Measurements from ENCODE around the gene IL1RAPL1. TPM values are rescaled to one million over a fixed set of nuclear protein-coding genes. Genes with fewer than 3 reads are reported as not detected.
"Not testable (repeated sequence)": the region's sequence is repeated elsewhere in the genome, so short reads cannot be mapped to it uniquely, and the experiment has no call there.

The IL1RAPL1 gene
- total RNA-seq, 4 donors from 2014 or later = 0.78 TPM; not detected in 3

- Histone ChIP-seq H3K9me3 (no peaks in the 10 kb centered on the region), H3K27ac (no peak overlapping the region), H3K36me3 (no peaks in the 10 kb centered on the region), H3K4me1 (no peaks in the 10 kb centered on the region), H3K4me3 (replicated peaks in 1 of 3) (no peak overlapping the region), H3K27me3 (no peaks in the 10 kb centered on the region)
- intact Hi-C loops (cut with DNase I) = no loop called here
- 77% methylated on average over 3 of the region's 3 CpGs for WGBS, 2 donors
- DNase-seq = no peak
- TF ChIP-seq POLR2A (IDR thresholded peaks at IDR 0.05) = no peak
- TF ChIP-seq, protein P1, sequence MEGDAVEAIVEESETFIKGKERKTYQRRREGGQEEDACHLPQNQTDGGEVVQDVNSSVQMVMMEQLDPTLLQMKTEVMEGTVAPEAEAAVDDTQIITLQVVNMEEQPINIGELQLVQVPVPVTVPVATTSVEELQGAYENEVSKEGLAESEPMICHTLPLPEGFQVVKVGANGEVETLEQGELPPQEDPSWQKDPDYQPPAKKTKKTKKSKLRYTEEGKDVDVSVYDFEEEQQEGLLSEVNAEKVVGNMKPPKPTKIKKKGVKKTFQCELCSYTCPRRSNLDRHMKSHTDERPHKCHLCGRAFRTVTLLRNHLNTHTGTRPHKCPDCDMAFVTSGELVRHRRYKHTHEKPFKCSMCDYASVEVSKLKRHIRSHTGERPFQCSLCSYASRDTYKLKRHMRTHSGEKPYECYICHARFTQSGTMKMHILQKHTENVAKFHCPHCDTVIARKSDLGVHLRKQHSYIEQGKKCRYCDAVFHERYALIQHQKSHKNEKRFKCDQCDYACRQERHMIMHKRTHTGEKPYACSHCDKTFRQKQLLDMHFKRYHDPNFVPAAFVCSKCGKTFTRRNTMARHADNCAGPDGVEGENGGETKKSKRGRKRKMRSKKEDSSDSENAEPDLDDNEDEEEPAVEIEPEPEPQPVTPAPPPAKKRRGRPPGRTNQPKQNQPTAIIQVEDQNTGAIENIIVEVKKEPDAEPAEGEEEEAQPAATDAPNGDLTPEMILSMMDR (IDR thresholded peaks at IDR 0.05) = no peak
These were observed 728.7 kb downstream of the IL1RAPL1 start for GRCh38 chrX:29315931-29316330.

DNA sequence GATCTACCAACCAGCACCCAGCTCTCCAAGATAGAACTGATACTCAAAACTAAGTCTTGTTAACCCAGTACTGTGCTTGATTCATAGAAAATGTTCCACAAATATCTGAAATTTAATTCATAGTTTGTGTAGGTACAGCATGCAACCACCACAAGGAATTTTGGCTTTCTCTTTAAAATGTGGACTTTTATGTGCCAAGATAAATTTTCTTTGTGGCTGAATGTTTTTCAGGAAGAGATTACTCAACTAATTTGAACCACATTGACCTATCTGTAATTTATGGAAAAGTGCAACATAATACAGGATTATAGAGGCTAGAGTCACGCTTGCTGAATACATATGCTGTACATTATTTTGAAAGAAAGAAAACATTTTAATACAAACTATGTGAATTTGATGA lies 730.8 kb downstream of the IL1RAPL1 start:
- WGBS, 2 donors = 77 to 86% methylated on average over 1 of the region's 1 CpG
- Histone ChIP-seq H3K4me1 (no peaks in the 10 kb centered on the region), H3K9me3 (no peaks in the 10 kb centered on the region), H3K27me3 (no peaks in the 10 kb centered on the region), H3K27ac (no peak overlapping the region), H3K36me3 (no peaks in the 10 kb centered on the region), H3K4me3 (replicated peaks in 1 of 3) (no peak overlapping the region)
- no peak for TF ChIP-seq POLR2A (IDR thresholded peaks at IDR 0.05)
- TF ChIP-seq, protein P1 (IDR thresholded peaks at IDR 0.05) = no peak
- DNase-seq = no peak
- intact Hi-C loops (cut with DNase I) = no loop called here

DNA sequence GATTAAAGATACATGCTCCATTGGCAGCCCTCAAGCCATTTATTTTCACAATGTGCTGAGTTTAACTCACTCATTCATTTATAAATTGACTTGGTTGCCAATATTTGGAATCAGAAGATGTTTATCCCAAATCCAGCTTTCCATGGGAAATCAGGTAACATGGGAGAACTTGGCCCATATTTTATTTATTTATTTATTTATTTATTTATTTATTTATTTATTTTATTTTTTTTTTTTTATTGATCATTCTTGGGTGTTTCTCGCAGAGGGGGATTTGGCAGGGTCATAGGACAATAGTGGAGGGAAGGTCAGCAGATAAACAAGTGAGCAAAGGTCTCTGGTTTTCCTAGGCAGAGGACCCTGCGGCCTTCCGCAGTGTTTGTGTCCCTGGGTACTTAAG lies 745.2 kb downstream of the IL1RAPL1 start:
- H3K27me3 ChIP-seq; H3K9me3 ChIP-seq; H3K4me3 ChIP-seq (replicated peaks in 1 of 3); intact Hi-C loops (cut with DNase I); H3K36me3 ChIP-seq; H3K27ac ChIP-seq; H3K4me1 ChIP-seq; DNase-seq: not testable (repeated sequence)
- WGBS, 2 donors = 97 to 100% methylated on average over 2 to 3 of the region's 3 CpGs

DNA sequence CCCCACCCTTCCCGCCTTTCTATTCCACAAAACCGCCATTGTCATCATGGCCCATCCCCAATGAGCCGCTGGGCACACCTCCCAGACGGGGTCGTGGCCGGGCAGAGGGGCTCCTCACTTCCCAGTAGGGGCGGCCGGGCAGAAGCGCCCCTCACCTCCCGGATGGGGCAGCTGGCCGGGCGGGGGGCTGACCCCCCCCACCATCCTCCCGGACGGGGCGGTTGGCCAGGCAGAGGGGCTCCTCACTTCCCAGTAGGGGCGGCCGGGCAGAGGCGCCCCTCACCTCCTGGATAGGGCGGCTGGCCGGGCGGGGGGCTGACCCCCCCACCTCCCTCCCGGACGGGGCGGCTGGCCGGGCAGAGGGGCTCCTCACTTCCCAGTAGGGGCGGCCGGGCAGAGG lies 745.8 kb downstream of the IL1RAPL1 start:
- intact Hi-C loops (cut with DNase I); H3K27ac ChIP-seq; H3K4me1 ChIP-seq; H3K9me3 ChIP-seq; H3K36me3 ChIP-seq; H3K4me3 ChIP-seq (replicated peaks in 1 of 3); H3K27me3 ChIP-seq; DNase-seq: not testable (repeated sequence)
- WGBS, 2 donors = no CpG with 5 or more reads among the region's 27 CpGs

GRCh38 chrX:29348288-29348687 lies 761.0 kb downstream of the IL1RAPL1 start:
- Histone ChIP-seq H3K9me3 (no peaks in the 10 kb centered on the region), H3K4me1 (no peaks in the 10 kb centered on the region), H3K36me3 (no peaks in the 10 kb centered on the region), H3K27ac (no peak overlapping the region), H3K4me3 (replicated peaks in 1 of 3) (no peak overlapping the region), H3K27me3 (no peaks in the 10 kb centered on the region)
- intact Hi-C loops (cut with DNase I) = no loop called here
- no peak for DNase-seq
- TF ChIP-seq POLR2A (IDR thresholded peaks at IDR 0.05) = no peak
- TF ChIP-seq, protein P1 (IDR thresholded peaks at IDR 0.05) = no peak

GRCh38 chrX:29359276-29359675 lies 772.0 kb downstream of the IL1RAPL1 start:
- intact Hi-C loops (cut with DNase I) = no loop called here

DNA sequence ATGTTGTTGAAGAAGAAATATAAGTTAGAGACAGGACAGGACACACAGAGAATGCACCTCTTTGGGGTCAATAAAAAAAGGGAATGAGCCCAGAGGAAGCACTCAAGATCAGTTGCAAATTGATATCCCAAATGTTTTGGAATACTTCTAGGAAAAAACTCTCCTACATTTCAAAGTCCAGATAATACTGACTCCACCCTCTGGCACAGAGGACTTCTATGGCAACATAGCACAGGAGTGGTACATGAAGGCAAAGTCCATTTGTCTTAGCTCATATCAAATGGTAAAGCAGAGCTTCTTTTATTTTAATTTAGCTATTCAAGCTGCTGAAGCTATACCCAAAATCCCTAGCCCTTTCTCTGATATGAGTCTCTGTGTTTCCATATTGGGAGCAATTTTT lies 787.5 kb downstream of the IL1RAPL1 start:
- intact Hi-C loops (cut with DNase I); H3K36me3 ChIP-seq; H3K4me1 ChIP-seq; DNase-seq; H3K27me3 ChIP-seq; H3K27ac ChIP-seq; H3K4me3 ChIP-seq (replicated peaks in 1 of 3); H3K9me3 ChIP-seq: not testable (repeated sequence)

More at GRCh38 chrX:29359276-29359675, 772.0 kb downstream of the IL1RAPL1 start:
- Histone ChIP-seq H3K9me3 (no peaks in the 10 kb centered on the region), H3K4me3 (replicated peaks in 1 of 3) (no peak overlapping the region), H3K36me3 (no peaks in the 10 kb centered on the region), H3K27me3 (no peaks in the 10 kb centered on the region), H3K4me1 (no peaks in the 10 kb centered on the region), H3K27ac (no peak overlapping the region)
- 96 to 100% methylated on average over 1 of the region's 1 CpG for WGBS, 2 donors
- no peak for DNase-seq
- TF ChIP-seq POLR2A (IDR thresholded peaks at IDR 0.05) = no peak
- TF ChIP-seq, protein P1 (IDR thresholded peaks at IDR 0.05) = no peak

Measured in thyroid gland (tissue), 4 donors.